ENCODE data around the gene KLC1. TPM values are rescaled to one million over a fixed set of nuclear protein-coding genes. Genes with fewer than 3 reads are reported as not detected.

KLC1 gene
- total and polyA plus RNA-seq, 7 donors: 25.0 to 399 (median 216) TPM

DNA sequence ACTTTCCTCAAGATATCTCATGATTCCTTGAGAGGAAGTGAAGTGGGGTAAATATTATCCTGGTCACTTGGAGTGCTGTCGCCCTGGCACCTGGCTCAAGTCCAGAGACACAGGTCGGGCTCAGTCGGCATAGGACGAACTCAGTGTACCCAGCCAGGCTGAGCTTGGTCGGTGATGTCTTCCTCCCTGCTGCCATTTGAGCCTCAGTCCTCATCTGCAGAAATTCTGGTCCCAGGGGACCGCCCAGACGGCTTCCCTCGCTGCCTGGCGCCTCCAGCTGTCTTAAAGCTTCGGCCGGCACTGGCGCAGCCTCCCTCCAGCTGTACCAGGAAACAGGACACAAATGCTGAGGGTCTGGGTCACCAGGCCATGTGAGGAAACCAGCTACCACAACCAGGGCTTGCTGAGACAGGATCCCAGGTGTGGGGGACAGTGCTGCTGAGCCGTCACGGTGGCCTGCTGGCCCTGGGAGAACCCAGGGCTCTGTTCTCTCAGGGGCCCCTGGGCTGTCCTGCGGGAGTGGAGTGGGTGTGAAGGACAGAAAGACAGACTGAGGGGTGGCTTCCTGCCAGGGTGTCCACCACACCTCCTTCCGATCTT, 5.0 kb upstream of the KLC1 start:
- Histone ChIP-seq H3K27me3 (no peaks in the 10 kb centered on the region), H3K4me3 (no peak overlapping the region), H3K9me3 (no peaks in the 10 kb centered on the region), H3K27ac (peak overlapping the region in 3 of 4 donors; percentile 43 to 73 (median 70)), H3K4me1 (peaks cover 0 to 33% (median 29%) of the 10 kb centered on the region in 4 donors), H3K36me3 (no peaks in the 10 kb centered on the region)
- no peak for DNase-seq
- TF ChIP-seq EP300 (IDR thresholded peaks at IDR 0.05) (no peak), POLR2AphosphoS5 (IDR thresholded peaks at IDR 0.05) (peak in 1 of 4 donors; percentile 6)
- WGBS, 2 donors: 39 to 70% methylated on average over 16 of the region's 16 CpGs
- intact Hi-C loops (cut with DNase I): no loop called here

DNA sequence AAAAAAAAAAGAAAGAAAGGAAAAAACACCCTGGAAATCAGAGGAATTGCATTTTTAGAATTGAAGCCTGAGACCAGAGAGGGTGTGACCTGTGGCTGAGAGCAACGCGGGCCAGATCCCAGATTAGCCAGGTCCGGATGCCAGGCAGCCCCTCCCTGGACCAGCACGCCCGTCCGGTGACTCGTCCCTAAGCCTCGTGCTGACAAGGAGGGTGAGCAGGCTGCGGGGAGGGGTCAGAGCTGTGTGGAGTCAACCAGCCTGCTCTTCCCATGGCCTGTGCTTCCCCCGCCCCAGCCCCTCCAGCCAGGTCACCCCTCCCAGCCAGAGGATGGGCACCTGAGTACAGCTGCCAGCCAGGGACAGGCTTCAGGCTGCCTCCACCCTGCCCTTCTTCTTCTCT, 4.2 kb upstream of the KLC1 start:
- H3K4me3 ChIP-seq: no peak overlapping the region
- WGBS, 2 donors: 7 to 29% methylated on average over 10 of the region's 10 CpGs
- peaks cover 0 to 34% (median 29%) of the 10 kb centered on the region in 4 donors for H3K4me1 ChIP-seq
- H3K36me3 ChIP-seq: no peaks in the 10 kb centered on the region
- TF ChIP-seq POLR2AphosphoS5 (IDR thresholded peaks at IDR 0.05) (peak in 2 of 4 donors; percentile 9 to 59), POLR2A (IDR thresholded peaks at IDR 0.05) (no peak)
- peak overlapping the region; percentile 43 to 73 (median 66) for H3K27ac ChIP-seq
- no peaks in the 10 kb centered on the region for H3K27me3 ChIP-seq
- DNase-seq: peak; percentile 85
- H3K9me3 ChIP-seq: no peaks in the 10 kb centered on the region
- intact Hi-C loops (cut with DNase I): no loop called here

DNA sequence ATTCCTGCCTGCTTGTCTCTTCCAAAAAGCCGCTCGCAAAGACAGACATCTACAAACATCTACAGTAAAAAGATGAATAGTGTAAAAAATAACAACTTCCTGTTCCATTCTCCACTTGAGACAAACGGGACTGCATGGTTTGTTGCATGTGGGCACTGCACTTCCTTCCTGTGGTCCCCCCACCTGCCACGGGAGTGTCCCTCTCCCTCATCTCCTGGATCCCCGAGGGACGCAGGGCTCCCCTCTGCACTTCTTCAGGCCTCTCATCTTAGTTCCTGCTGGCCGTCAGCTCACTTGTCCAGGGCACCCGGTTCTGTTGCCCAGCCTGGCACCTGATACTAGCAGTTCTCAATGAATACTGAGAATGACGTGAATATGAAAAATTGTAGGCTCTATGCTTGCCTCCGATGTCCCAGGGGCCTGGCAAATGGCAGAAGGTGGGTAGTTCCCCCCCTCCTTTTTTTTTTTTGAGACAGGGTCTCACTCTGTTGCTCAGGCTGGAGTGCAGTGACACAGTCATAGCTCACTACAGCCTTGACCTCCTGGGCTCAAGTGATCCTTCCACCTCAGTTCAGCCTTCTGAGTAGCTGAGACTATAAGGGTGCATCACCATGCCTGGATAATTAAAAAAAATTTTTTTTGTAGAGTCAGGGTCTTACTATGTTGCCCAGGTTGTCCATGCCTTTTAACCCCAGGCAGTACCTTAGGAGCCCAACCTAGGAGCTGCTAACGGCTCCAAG, 3.5 kb upstream of the KLC1 start:
- TF ChIP-seq EP300 (IDR thresholded peaks at IDR 0.05): no peak
- TF ChIP-seq, protein P1, sequence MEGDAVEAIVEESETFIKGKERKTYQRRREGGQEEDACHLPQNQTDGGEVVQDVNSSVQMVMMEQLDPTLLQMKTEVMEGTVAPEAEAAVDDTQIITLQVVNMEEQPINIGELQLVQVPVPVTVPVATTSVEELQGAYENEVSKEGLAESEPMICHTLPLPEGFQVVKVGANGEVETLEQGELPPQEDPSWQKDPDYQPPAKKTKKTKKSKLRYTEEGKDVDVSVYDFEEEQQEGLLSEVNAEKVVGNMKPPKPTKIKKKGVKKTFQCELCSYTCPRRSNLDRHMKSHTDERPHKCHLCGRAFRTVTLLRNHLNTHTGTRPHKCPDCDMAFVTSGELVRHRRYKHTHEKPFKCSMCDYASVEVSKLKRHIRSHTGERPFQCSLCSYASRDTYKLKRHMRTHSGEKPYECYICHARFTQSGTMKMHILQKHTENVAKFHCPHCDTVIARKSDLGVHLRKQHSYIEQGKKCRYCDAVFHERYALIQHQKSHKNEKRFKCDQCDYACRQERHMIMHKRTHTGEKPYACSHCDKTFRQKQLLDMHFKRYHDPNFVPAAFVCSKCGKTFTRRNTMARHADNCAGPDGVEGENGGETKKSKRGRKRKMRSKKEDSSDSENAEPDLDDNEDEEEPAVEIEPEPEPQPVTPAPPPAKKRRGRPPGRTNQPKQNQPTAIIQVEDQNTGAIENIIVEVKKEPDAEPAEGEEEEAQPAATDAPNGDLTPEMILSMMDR (IDR thresholded peaks at IDR 0.05): no peak
- TF ChIP-seq POLR2AphosphoS5 (IDR thresholded peaks at IDR 0.05): no peak
- TF ChIP-seq POLR2A (IDR thresholded peaks at IDR 0.05): no peak
- Histone ChIP-seq H3K27ac (peak overlapping the region; percentile 43 to 73 (median 66)), H3K27me3 (no peaks in the 10 kb centered on the region), H3K36me3 (no peaks in the 10 kb centered on the region), H3K4me1 (peaks cover 0 to 40% (median 35%) of the 10 kb centered on the region in 4 donors), H3K4me3 (no peak overlapping the region), H3K9me3 (no peaks in the 10 kb centered on the region)
- no peak for DNase-seq
- intact Hi-C loops (cut with DNase I): no loop called here
- 47 to 67% methylated on average over 11 of the region's 11 CpGs for WGBS, 2 donors

DNA sequence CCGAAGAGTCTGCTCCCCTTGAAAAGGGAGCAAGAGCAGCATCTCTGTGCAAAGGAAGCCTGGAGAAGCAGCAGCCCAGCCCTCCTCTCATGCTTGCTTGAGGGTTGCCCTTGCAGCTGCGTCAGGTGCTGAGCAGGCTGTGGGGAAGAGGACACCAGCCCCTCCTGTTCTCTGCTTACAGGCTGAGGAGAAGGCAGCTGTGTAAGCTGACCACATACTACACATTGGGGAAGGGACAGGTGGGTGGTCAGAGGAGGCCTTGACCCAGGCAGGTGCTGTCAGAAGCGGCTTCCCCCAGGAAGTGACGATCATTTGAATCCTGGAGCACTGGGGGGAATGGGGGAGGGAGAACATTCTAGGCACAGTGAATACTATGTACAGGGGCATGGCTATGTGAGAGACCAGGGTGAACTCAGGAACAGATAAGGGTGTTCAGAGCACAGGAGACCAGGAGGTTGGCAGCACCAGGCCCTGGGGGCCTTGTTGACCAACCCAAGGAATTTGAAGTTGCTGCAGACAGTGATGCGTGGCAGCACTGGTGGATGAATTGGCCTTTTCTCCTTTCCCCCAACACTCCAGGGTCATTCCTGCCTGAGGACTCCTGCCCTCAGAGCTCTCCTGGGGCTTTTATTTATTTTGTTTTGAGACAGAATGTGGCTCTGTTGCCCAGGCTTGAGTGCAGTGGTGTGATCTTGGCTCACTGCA, 2.7 kb upstream of the KLC1 start:
- no peaks in the 10 kb centered on the region for H3K27me3 ChIP-seq
- no peak for TF ChIP-seq EP300 (IDR thresholded peaks at IDR 0.05)
- TF ChIP-seq POLR2A (IDR thresholded peaks at IDR 0.05): no peak
- TF ChIP-seq, protein P1 (IDR thresholded peaks at IDR 0.05): no peak
- no peak for TF ChIP-seq POLR2AphosphoS5 (IDR thresholded peaks at IDR 0.05)
- H3K36me3 ChIP-seq: no peaks in the 10 kb centered on the region

DNA sequence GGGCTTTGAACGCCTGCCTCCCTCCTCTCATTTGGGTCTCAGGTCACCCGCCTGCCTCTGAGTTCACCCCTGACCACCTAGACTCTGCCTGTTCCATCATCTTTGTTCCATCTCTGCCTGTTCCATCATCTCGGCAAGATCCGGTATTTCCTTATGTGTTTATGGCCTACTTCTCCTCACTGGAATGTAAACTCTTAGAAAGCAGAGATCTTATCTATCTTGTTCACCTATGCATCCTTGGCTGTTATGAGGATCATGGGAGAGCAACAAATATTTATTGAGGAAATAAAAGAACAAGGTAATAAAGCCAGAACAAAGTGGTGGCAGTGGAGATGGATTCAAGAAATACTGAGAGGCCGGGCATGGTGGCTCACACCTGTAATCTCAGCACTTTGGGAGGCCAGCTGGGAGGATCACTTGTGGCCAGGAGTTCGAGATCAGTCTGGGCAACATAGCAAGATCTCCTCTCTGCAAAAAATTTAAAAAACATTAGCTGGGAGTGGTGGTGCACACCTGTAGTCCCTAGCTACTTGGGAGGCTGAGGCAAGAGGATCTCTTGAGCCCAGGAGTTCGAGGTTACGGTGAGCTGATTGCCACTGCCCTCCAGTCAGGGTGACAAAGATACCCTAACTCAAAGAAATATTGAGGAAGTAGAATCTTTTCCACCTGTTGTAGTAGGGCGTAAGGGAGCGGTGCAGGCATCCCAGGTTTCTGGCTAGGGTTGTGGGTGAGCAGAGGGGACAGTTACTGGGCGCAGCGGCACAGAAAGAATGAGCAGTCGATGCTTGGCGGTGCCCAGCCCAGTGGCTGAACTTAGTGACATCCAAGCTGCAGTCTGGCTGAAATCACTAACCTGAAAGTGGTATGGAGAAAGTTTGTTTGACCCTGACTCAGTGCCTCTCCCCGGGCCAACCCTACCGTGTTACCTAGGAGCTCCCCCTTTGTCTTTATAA, 1.7 kb upstream of the KLC1 start:
- no peak for DNase-seq
- Histone ChIP-seq H3K4me3 (no peak overlapping the region), H3K9me3 (no peaks in the 10 kb centered on the region), H3K4me1 (peaks cover 0 to 58% (median 52%) of the 10 kb centered on the region in 4 donors), H3K27me3 (no peaks in the 10 kb centered on the region), H3K36me3 (no peaks in the 10 kb centered on the region), H3K27ac (peak overlapping the region; percentile 97 to 100 (median 100))
- intact Hi-C loops (cut with DNase I): loop anchor here (2.0 kb wide), 1 partner anchor 51 kb away; no protein-coding TSS in a partner anchor
- 70 to 88% methylated on average over 16 of the region's 16 CpGs for WGBS, 2 donors
- TF ChIP-seq POLR2AphosphoS5 (IDR thresholded peaks at IDR 0.05) (no peak), POLR2A (IDR thresholded peaks at IDR 0.05) (no peak), EP300 (IDR thresholded peaks at IDR 0.05) (no peak)
- TF ChIP-seq, protein P1 (IDR thresholded peaks at IDR 0.05): no peak

More for the DNA sequence above, 2.7 kb upstream of the KLC1 start:
- Histone ChIP-seq H3K27ac (peak overlapping the region in 3 of 4 donors; percentile 14 to 100 (median 61)), H3K9me3 (no peaks in the 10 kb centered on the region), H3K4me3 (no peak overlapping the region), H3K4me1 (peaks cover 0 to 48% (median 42%) of the 10 kb centered on the region in 4 donors)
- 78 to 80% methylated on average over 5 of the region's 5 CpGs for WGBS, 2 donors
- no peak for DNase-seq
- intact Hi-C loops (cut with DNase I): no loop called here

Measured in sigmoid colon (tissue), 7 donors.